SK-N-SH (cell line): ENCODE results near the gene NBEA. TPM values are rescaled to one million over a fixed set of nuclear protein-coding genes. Genes with fewer than 3 reads are reported as not detected.

Experiments
- CTCF ChIA-PET: fragments of 300-600, 350-600 bp; formaldehyde crosslinking; extraction: SDS; loops from one replicate; lab custom pipeline; 2021; lab: Yijun Ruan, JAX
- POLR2A ChIA-PET: fragments of 350-600 bp; sonication (Branson Sonifier 250); formaldehyde crosslinking; extraction: SDS; loops from one replicate; lab custom pipeline; 2020; ENCODE audit warnings: antibody characterized with exemption, inconsistent platforms; lab: Yijun Ruan, JAX
- DNase-seq: peaks from one replicate; pipeline ENCODE4 v3.0.0; 2012
- H2AFZ ChIP-seq: fragments of 200-600 bp; sonication (generic); 2 replicates; pipeline ENCODE4 v1.8.1; 2016; ENCODE audit warnings: antibody characterized with exemption, mild to moderate bottlenecking, low read depth
- H3F3A ChIP-seq: fragments of 200-600 bp; sonication (generic); replicated peaks from 2 replicates; pipeline ENCODE3; 2016; ENCODE audit warnings: antibody characterized with exemption, mild to moderate bottlenecking; ENCODE audit not compliant: insufficient read depth
- H3K27ac ChIP-seq, 2 experiments: fragments of 200-500 bp in 1 of 2; fragments of 200-600 bp in 1 of 2; sonication (Bioruptor generic) in 1 of 2; sonication (generic), shearing (Covaris generic) in 1 of 2; 2 replicates each; pipeline versions ENCODE4 v1.5.1 to v1.6.1; 2014 to 2016; ENCODE audit warnings: low read depth in 2 of 2, inconsistent platforms in 1 of 2, low read length in 1 of 2, mild to moderate bottlenecking in 1 of 2, mixed read lengths in 1 of 2
- H3K27me3 ChIP-seq: fragments of 200-600 bp; sonication (generic), shearing (Covaris generic); 2 replicates; pipeline ENCODE4 v1.6.1; 2016; ENCODE audit warnings: mixed run types; ENCODE audit not compliant: insufficient read depth
- H3K36me3 ChIP-seq, 2 experiments: fragments of 200-500 bp in 1 of 2; fragments of 200-600 bp in 1 of 2; sonication (Bioruptor generic) in 1 of 2; sonication (generic) in 1 of 2; replicated peaks in 1 of 2; 2 replicates each; pipeline versions ENCODE3 to v1.5.1; 2014 to 2016; ENCODE audit warnings: low read length in 1 of 2, mild to moderate bottlenecking in 1 of 2; ENCODE audit not compliant: insufficient read depth in 2 of 2, control insufficient read depth in 1 of 2
- H3K4me1 ChIP-seq, 2 experiments: fragments of 200-500 bp in 1 of 2; fragments of 200-600 bp in 1 of 2; sonication (Bioruptor generic) in 1 of 2; sonication (generic), shearing (Covaris generic) in 1 of 2; 2 replicates each; pipeline versions ENCODE4 v1.5.1 to v1.6.1; 2014 to 2016; ENCODE audit warnings: low read depth in 1 of 2, low read length in 1 of 2, mixed run types in 1 of 2; ENCODE audit not compliant: insufficient read depth in 2 of 2, control insufficient read depth in 1 of 2
- H3K4me2 ChIP-seq: fragments of 200-600 bp; sonication (generic), shearing (Covaris generic); 2 replicates; pipeline ENCODE4 v1.6.1; 2017; ENCODE audit warnings: mixed run types
- H3K4me3 ChIP-seq, 2 experiments: fragments of 200-500 bp in 1 of 2; fragments of 200-600 bp in 1 of 2; sonication (Bioruptor generic) in 1 of 2; sonication (generic), shearing (Covaris generic) in 1 of 2; 2 replicates each; pipeline versions ENCODE4 v1.5.1 to v1.8.1; 2014 to 2016; ENCODE audit warnings: low read depth in 2 of 2, inconsistent platforms in 1 of 2, low read length in 1 of 2, mild to moderate bottlenecking in 1 of 2, mixed read lengths in 1 of 2, moderate library complexity in 1 of 2
- H3K79me2 ChIP-seq: fragments of 200-600 bp; sonication (generic); 2 replicates; pipeline ENCODE4 v1.8.1; 2017; ENCODE audit warnings: mild to moderate bottlenecking; ENCODE audit not compliant: insufficient read depth
- H3K9ac ChIP-seq: fragments of 200-600 bp; sonication (generic); 2 replicates; pipeline ENCODE4 v1.6.1; 2017; ENCODE audit warnings: mixed run types
- H3K9me2 ChIP-seq: fragments of 200-600 bp; sonication (generic); 2 replicates; pipeline ENCODE4 v1.6.1; 2017; ENCODE audit warnings: mixed run types
- H3K9me3 ChIP-seq: fragments of 200-600 bp; sonication (generic); 2 replicates; pipeline ENCODE4 v1.6.1; 2017; ENCODE audit warnings: mixed run types, mild to moderate bottlenecking, moderate library complexity
- H4K20me1 ChIP-seq: fragments of 200-600 bp; sonication (generic); 2 replicates; pipeline ENCODE4 v1.6.1; 2017; ENCODE audit warnings: mild to moderate bottlenecking, mixed run types; ENCODE audit not compliant: insufficient read depth
- ELF1 ChIP-seq: IDR thresholded peaks from 2 replicates; pipeline ENCODE4 v1.4.0; 2012
- EZH2phosphoT487 ChIP-seq: fragments of 200-600 bp; sonication (generic); IDR thresholded peaks from 2 replicates; pipeline ENCODE4 v1.6.1; 2017; ENCODE audit warnings: low read depth, mixed run types, mild to moderate bottlenecking, antibody characterized with exemption, moderate library complexity, borderline replicate concordance
- FOSL2 ChIP-seq: IDR thresholded peaks from 2 replicates; pipeline ENCODE4 v1.4.0; 2012; ENCODE audit warnings: low read depth, mild to moderate bottlenecking, moderate library complexity, borderline replicate concordance
- GABPA ChIP-seq: IDR thresholded peaks from 2 replicates; pipeline ENCODE4 v1.4.0; 2012; ENCODE audit warnings: low read depth, mild to moderate bottlenecking
- GATA2 ChIP-seq: sonication (generic); formaldehyde crosslinking; IDR thresholded peaks from 2 replicates; pipeline ENCODE4 v1.5.0; 2020; ENCODE audit warnings: mild to moderate bottlenecking, missing genetic modification reagents
- IRF3 ChIP-seq: fragments of 150-350 bp; IDR thresholded peaks from 2 replicates; pipeline ENCODE4 v1.6.1; 2016; ENCODE audit warnings: mild to moderate bottlenecking, low read depth, low read length
- MAX ChIP-seq: IDR thresholded peaks from 2 replicates; pipeline ENCODE4 v1.4.0; 2012; ENCODE audit warnings: low read depth
- NRF1 ChIP-seq: IDR thresholded peaks from 2 replicates; pipeline ENCODE4 v1.6.1; 2012; ENCODE audit warnings: low read depth, mild to moderate bottlenecking, low read length
- PBX3 ChIP-seq: IDR thresholded peaks from 2 replicates; pipeline ENCODE4; 2012
- REST ChIP-seq: IDR thresholded peaks from 2 replicates; pipeline ENCODE4 v1.6.1; 2012; ENCODE audit warnings: mild to moderate bottlenecking, low read depth, low read length, moderate library complexity
- RXRA ChIP-seq: IDR thresholded peaks from 2 replicates; pipeline ENCODE4 v1.4.0; 2012; ENCODE audit warnings: low read depth, mild to moderate bottlenecking, borderline replicate concordance
- SIN3A ChIP-seq: IDR thresholded peaks from 2 replicates; pipeline ENCODE4 v1.6.1; 2012; ENCODE audit warnings: low read depth, mild to moderate bottlenecking, low read length, moderate library complexity, borderline replicate concordance
- SMC3 ChIP-seq: IDR thresholded peaks from 2 replicates; pipeline ENCODE4 v1.6.1; 2012; ENCODE audit warnings: low read depth, low read length, improper control_type of control experiment
- TEAD4 ChIP-seq: IDR thresholded peaks from 2 replicates; pipeline ENCODE4 v1.4.0; 2012; ENCODE audit warnings: mild to moderate bottlenecking, borderline replicate concordance; ENCODE audit not compliant: insufficient read depth
- ZBTB33 ChIP-seq: IDR thresholded peaks from 2 replicates; pipeline ENCODE4 v1.4.0; 2012; ENCODE audit warnings: low read depth, borderline replicate concordance
- WGBS: methylation state at CpG from one replicate; pipeline ENCODE4 v1.1.6; 2017; ENCODE audit warnings: low lambda C conversion rate; 5-methylcytosine and 5-hydroxymethylcytosine counted together
- polyA plus RNA-seq, 3 experiments: library from polyadenylated mRNA; depleted of rRNA; stranded (reverse); fragments of >200 nt; gene quantifications; 2 replicates each; pipeline ENCODE4 v1.2.3, GENCODE V29; 2012
- TF ChIP-seq, protein P1 (sequence below): fragments of 150-350 bp; IDR thresholded peaks from 2 replicates; pipeline ENCODE4 v1.6.1; 2017; ENCODE audit warnings: antibody characterized with exemption, low read length, low read depth, borderline replicate concordance

Gene NBEA
- polyA plus RNA-seq, 1 of the 3 experiments (the other 2 are of a cell fraction): 12.3 TPM

DNA sequence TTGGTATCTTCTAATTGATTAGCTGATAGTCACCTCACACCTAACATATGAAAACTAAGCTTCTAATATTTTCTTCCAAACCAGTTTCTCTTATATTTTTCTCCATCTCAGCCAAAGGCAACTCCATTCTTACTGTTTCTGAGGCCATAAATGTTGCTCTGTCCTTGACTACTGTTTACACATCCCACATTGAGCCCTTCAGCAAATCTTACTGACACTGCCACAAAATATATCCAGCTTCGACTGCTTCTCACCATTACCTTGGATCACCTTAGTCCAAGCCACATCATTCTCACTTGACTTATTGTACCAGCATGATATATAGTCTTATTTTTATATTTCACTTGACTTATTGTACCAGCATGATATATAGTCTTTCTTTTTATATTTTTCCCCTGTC is 412.8 kb downstream of the NBEA start:
- TF ChIP-seq PBX3: no peak
- no peak for TF ChIP-seq RXRA
- no peak for TF ChIP-seq FOSL2
- TF ChIP-seq EZH2phosphoT487: no peak
- TF ChIP-seq IRF3: no peak
- TF ChIP-seq SMC3: no peak
- no peak for TF ChIP-seq NRF1
- no peak for TF ChIP-seq REST
- no peak for TF ChIP-seq GATA2 (CRISPR knock-in tag)
- no peak for TF ChIP-seq MAX
- TF ChIP-seq, all 33 proteins: peak for 0
- no peaks in the 10 kb centered on the region for H3K9me2 ChIP-seq
- no peak overlapping the region for H3K9ac ChIP-seq
- no peaks in the 10 kb centered on the region for H3K27me3 ChIP-seq
- no peak for DNase-seq
- H3F3A ChIP-seq: peaks cover 3% of the 10 kb centered on the region
- no peak overlapping the region for H2AFZ ChIP-seq
- ChIA-PET POLR2A (no interaction called here), CTCF (no interaction called here)
- 100% methylated on average over 1 of the region's 1 CpG for WGBS
- no peak overlapping the region for H3K4me3 ChIP-seq
- no peaks in the 10 kb centered on the region for H3K79me2 ChIP-seq
- H3K9me3 ChIP-seq: no peaks in the 10 kb centered on the region
- H3K4me1 ChIP-seq: peaks cover 0 to 2% of the 10 kb centered on the region in 2 experiments; a peak in 2 of 4 replicates
- H3K27ac ChIP-seq: no peak overlapping the region
- H4K20me1 ChIP-seq: no peaks in the 10 kb centered on the region
- H3K4me2 ChIP-seq: no peak overlapping the region
- peaks cover 4 to 6% of the 10 kb centered on the region in 2 experiments for H3K36me3 ChIP-seq

- ChIA-PET POLR2A (no interaction called here), CTCF (no interaction called here)
- no peak overlapping the region for H2AFZ ChIP-seq
- no peaks in the 10 kb centered on the region for H3K79me2 ChIP-seq
- H3K4me2 ChIP-seq: no peak overlapping the region
- H3F3A ChIP-seq: peaks cover 3% of the 10 kb centered on the region
- TF ChIP-seq ELF1: no peak
- no peak for TF ChIP-seq TEAD4
- TF ChIP-seq SMC3: no peak
- no peak for TF ChIP-seq IRF3
- TF ChIP-seq GABPA: no peak
- no peak for TF ChIP-seq ZBTB33
- TF ChIP-seq, protein P1, sequence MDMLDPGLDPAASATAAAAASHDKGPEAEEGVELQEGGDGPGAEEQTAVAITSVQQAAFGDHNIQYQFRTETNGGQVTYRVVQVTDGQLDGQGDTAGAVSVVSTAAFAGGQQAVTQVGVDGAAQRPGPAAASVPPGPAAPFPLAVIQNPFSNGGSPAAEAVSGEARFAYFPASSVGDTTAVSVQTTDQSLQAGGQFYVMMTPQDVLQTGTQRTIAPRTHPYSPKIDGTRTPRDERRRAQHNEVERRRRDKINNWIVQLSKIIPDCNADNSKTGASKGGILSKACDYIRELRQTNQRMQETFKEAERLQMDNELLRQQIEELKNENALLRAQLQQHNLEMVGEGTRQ: no peak
- no peak for TF ChIP-seq SIN3A
- peaks cover 0 to 2% of the 10 kb centered on the region in 2 experiments; a peak in 1 of 4 replicates for H3K4me1 ChIP-seq
- H3K9me3 ChIP-seq: no peaks in the 10 kb centered on the region
- DNase-seq: no peak
- no peaks in the 10 kb centered on the region for H4K20me1 ChIP-seq
- H3K36me3 ChIP-seq: peaks cover 6% of the 10 kb centered on the region in 2 experiments
- H3K27ac ChIP-seq: no peak overlapping the region
- no peaks in the 10 kb centered on the region for H3K9me2 ChIP-seq
- WGBS: 83% methylated on average over 2 of the region's 2 CpGs
- no peak overlapping the region for H3K9ac ChIP-seq
- no peak overlapping the region for H3K4me3 ChIP-seq
- no peaks in the 10 kb centered on the region for H3K27me3 ChIP-seq
These were observed 414.5 kb downstream of the NBEA start for GRCh38 chr13:35356572-35356971.
